GM03348 (cell line): ENCODE results near the gene RDH14.
A peak's percentile ranks its signal among the peaks of the same experiment; 100 is the strongest.

Experiments
- DNase-seq: peaks from one replicate; pipeline ENCODE4 v3.0.0; 2012; ENCODE audit warnings: low spot score

Gene RDH14

DNA sequence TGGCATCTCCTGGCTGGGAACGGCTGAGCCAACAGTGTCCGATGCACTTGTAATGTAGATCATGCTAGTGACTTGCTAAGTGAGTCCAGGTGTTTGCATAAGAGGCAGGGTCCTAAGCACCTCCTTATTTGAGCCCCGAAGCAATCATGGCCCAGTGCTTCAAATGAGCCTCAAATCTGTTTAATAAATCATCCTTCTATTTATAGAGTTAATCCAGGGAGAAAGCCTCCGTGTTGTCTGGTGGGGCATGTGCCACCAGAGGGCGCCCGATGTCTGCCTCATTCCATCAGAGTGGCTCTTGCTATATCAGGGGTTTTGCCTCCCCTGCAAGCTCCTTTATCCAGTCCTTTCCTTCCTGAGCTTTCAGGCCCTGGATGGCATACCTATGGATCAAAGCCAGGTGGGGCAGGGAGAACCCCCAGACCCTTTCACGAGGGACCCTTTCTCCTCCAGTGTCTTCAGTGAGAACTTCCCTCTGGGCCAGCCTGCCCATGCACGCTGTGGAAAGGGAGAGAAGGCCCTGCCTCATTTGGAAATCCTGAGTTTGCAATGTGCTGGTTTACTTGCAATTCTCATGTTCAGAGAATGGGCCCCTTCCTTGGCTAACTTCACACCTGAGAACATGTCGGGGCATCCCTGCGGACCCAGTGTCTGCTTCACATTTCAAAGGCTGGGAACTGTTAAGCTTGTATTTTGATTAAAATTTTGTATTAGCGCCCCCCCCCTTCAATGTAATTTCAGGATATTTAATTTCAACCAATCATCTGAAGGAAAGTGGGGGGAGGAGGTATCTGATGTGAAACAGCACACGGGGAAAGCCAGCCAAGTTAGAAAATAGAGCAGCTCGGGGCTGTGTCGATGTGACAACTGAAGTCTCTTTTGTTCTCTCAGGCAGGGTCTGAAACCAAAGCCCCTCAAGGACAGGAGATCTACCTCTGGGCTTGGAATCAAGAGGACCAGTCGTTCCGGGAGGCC is 39.7 kb downstream of the RDH14 start:
- peak; percentile 90 for DNase-seq

DNA sequence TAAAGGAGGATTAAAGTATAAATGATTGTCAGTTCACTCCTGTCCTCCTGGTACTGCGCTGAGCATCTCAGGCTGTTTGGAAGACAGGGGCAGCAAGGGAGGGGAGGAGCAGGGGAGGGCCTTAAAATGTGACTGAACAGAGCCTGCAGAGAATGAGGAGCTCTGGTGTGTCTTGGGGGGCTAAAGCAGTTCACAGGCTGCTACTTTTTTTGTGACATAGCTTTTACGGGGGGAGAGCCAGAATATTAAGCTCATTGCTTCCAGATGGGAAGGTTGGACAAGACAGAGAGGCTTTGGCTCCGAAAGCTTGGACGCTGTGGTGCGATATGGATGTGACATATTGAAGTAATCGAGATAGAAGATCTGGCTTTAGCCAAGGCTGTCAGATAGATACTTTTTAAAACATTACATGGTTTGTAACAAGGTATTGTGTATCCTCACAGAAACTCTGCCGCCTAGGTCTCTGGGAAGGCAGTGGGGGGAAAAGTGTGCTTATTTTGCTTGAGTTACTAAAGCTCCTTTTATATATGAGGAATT is 40.5 kb downstream of the RDH14 start:
- no peak for DNase-seq

DNA sequence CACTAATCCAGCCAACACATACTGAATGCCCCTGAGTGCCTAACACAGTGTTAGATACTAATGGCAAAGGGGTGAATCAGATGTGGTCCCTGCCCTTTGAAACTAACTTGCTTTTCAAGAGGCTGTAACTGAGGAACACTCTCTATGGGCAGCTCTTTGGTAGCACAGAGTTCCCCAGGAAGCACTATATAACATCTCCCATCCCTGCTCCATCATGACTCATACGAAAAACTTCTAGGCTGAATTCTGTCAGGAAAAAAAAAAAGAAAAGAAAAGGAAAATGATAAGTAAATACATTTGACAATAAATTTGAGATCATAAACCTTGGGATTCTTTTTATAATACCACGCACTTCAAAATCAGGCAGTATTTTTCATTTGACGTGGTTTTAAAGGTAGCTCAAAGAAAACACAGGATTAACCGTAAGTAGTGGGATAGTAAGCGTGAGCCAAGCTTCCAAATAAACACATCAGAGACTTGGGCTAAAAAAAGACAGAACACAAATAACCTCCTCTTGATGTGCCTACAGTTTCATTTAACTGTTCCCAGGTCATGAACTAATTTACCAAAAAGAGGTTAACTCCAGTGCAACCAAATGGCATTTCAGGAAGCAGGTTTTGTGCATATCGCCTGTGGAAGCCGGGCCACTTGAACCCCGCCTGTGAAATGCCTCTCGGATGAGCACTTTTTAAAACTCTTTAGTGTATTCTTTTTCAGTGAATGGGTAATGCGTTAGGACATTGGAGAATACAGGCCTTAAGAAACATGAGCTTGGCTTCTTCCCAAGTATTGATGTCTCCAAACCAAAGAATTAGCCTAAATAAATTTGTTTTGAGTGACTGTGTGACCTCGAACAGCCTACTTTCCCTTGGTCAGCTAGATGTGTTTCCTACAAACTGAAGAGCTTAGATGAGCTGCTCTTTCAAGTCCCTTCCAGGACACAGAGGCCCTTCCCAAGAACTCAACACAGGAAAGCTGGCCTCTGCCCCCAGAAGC is 42.0 kb downstream of the RDH14 start:
- peak; percentile 66 for DNase-seq

DNA sequence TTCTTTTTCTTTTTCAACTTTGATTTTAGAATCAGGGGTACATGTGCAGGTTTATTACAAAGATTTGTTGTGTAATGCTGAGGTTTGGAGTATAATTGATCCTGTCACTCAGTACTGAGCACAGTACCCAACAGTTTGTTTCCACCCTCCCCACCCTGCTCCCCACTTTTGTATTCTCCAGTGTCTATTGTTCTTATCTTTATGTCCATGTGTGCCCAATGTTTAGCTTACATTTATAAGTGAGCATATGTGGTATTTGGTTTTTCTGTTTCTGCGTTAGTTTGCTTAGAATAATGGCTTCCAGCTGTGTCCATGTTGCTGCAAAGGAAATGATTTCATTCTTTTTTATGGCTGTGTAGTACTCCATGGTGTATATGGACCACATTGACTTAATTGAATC is 43.1 kb downstream of the RDH14 start:
- no peak for DNase-seq

DNA sequence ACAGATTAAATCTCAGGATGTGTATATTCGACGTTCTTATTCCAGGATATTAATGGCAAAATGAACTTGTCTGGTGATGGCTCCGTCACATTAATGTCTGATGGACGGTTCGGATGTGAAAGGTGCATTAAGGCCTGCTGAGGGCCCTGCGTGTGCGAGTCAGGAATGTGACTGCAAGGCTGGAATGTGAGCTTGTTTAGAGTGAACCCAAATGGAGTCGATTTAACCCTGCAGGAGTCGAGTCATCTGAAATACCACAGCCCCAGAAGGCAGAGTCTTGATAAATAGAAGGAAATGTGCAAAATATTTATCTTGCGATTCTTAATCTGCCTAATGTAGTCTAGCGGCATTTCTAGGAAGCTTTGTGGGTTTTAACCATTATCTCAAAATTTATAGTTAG is 44.3 kb downstream of the RDH14 start:
- DNase-seq, result no peak

DNA sequence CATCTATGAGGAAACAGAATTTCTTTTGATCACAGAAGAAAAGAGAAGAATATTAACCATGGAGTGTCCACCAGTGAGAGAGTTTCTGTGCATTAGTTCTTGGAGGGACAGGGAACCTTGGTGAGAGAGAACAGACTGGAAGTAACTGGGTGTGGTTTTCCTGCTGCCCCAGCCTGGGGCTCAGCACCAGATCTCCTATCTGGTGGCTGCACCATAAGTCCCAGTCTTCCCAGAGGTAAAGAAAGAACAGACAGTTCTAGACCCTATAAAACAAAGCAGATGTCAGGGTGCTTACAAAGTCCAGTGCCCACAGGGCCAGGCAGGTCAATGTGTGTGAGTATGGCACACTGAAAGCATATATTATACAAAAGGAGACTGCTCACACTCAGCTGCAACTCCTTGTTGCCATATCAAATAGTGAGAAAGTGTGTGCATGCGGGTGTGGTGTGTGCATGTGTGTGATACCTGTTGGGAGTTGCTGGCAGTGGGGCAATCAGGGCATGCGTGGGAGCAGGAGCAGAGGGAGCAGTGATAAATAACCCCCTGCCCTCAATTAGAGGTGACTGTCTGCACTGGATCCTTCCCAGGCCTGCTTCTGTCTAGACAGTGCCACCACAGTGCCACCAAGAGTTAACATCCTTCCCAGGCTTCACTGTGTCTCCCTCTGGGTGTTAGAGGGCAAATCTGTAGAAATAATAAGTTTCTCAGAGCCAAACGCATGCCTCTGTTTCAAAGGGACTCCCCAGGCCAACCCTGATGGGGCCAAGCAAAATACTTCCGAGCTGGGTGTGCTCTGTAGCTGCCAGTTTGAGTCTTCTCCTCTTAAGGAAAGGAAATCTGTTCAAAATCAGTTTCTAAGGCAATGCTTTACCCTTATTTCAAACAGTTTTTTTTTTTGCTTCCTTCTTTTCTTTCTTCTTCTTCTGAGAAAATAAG is 45.7 kb downstream of the RDH14 start:
- no peak for DNase-seq

DNA sequence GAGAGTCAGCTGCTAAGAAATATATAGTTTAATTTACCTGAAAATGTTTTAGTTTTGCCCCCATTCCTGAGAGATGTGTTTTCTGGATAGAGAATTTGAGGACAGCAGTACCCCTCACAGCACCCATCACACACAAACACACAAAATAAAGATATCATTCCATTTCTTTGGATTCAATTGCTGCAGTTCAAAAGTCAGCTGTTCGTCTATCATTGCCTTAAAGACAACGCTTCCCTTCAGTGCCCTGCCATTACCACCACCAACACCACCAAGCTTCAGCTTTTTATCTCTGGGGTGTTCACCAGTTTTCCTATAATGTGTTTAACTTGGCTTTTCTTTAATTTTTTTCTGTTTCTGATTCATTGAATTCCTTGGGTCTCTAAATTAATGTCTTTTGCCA is 49.7 kb downstream of the RDH14 start:
- DNase-seq, result no peak

DNA sequence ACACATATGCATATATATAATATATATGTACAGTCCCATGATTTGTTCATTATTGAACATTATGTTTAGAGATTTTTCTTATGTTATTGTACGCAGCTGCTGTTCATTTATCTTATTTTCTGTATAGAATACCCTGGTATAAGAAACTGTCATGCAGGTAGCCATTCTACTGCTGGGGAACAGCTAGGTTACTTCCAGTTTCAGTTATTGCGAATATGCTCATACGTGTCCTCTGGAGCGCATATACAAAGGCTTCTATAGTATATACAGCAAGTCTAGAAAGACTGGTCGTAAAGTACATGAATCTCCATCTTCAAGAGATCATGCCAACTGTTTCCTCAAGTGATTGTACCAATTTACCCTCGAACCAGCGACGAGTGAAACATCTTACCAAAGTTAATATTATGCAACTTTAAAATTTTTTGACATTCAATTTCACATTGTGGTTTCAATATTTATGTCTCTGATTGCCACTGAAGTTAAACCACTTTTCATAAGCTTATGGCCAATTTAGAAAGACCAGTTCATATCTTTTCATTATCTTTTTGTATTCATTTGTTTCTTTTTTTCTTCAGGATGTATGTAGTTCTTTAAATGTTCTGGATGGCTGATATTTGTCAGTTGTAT is 53.5 kb downstream of the RDH14 start:
- DNase-seq, result no peak

DNA sequence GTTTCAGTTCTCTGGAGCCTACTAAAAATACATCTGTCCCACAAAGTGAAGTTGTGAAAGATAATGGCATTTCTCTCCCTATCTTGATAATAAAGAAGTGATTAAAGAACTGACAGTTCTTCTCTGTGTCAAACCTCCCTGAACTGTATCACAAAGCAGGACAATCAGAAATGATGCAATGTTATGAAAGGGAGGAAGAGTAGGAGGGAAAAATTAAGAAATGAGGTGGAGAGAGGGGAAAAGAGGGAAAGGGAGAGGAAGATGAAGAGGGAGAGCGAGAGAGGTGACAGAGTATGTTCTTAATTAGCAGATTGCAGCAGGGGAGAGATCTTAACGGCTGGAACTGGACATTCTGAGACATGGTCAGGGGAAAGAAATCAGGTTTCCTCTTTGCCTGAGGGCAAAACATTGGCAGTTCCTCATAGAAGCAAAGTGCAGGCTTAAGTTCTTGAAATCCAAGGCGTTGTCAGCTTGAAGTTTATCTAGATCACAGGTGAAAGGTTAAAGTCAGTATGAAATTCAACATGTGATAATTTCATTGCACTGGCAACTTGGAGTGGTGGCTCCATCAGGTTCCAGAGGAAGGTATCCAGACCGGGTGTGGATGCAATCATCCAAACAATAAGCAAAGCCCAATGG is 54.6 kb downstream of the RDH14 start:
- DNase-seq, result no peak
